Lower leg skin (tissue), 4 donors: ENCODE measurements around the gene DSC1. TPM values are rescaled to one million over a fixed set of nuclear protein-coding genes. Genes with fewer than 3 reads are reported as not detected.

Experiments
- DNase-seq, 2 donors: peaks; one replicate each; pipeline ENCODE4 v3.0.0-alpha.2; 2019; ENCODE audit warnings: low spot score in 2 of 2
- H3K4me3 ChIP-seq: fragments of 200-600 bp; sonication (generic); 2 replicates; pipeline ENCODE4 v1.5.1; 2017; ENCODE audit warnings: mild to moderate bottlenecking, low read depth; ENCODE audit not compliant: poor library complexity, severe bottlenecking
- CTCF ChIP-seq, 3 donors: fragments of 450-650 bp; IDR thresholded peaks; one replicate each; pipeline ENCODE4 v1.5.1; 2016; ENCODE audit warnings: antibody characterized with exemption in 3 of 3, mild to moderate bottlenecking in 3 of 3, moderate library complexity in 2 of 3
- POLR2A ChIP-seq, 2 donors: fragments of 450-650 bp; IDR thresholded peaks; one replicate each; pipeline ENCODE4 v1.6.1; 2016 to 2017; ENCODE audit warnings: antibody characterized with exemption in 2 of 2, mild to moderate bottlenecking in 1 of 2, moderate library complexity in 1 of 2
- WGBS, 2 donors: methylation state at CpG; one replicate each; pipeline ENCODE4 v1.1.5; 2018; 5-methylcytosine and 5-hydroxymethylcytosine counted together
- intact Hi-C: fragments of 100-400 bp; cut with DNase I; formaldehyde crosslinking; loops from one replicate; pipeline ENCODE4 v1.15.0; 2023; ENCODE audit warnings: low total_unique reads
- total RNA-seq, 4 donors: library from RNA; depleted of rRNA; stranded (reverse); fragments of >200 nt; gene quantifications; one replicate each; pipeline ENCODE4 v1.1.0, GENCODE V29; 2016

Gene DSC1
- total RNA-seq, 4 donors from 2014 or later: 519 to 1,039 (median 786) TPM

- intact Hi-C loops: no loop called here
- WGBS, 2 donors: 50 to 55% methylated on average over 5 of the region's 5 CpGs
- H3K4me3 ChIP-seq: no peak overlapping the region
- TF ChIP-seq CTCF (IDR thresholded peaks at IDR 0.05) (no peak), POLR2A (IDR thresholded peaks at IDR 0.05) (no peak)
- DNase-seq: no peak
Measured at GRCh38 chr18:31199190-31199769, 36.6 kb upstream of the DSC1 start.

GRCh38 chr18:31197676-31198075 lies 35.0 kb upstream of the DSC1 start:
- WGBS, 2 donors: 14 to 18% methylated on average over 2 of the region's 2 CpGs
- H3K4me3 ChIP-seq: no peak overlapping the region
- intact Hi-C loops: no loop called here
- TF ChIP-seq POLR2A (IDR thresholded peaks at IDR 0.05) (no peak), CTCF (IDR thresholded peaks at IDR 0.05) (no peak)
- DNase-seq: no peak

- DNase-seq: no peak
- intact Hi-C loops: no loop called here
- no peak overlapping the region for H3K4me3 ChIP-seq
- WGBS, 2 donors: 66 to 67% methylated on average over 3 of the region's 3 CpGs
- TF ChIP-seq POLR2A (IDR thresholded peaks at IDR 0.05) (no peak), CTCF (IDR thresholded peaks at IDR 0.05) (no peak)
Measured at GRCh38 chr18:31195063-31195462, 32.4 kb upstream of the DSC1 start.

GRCh38 chr18:31192086-31192776 lies 29.6 kb upstream of the DSC1 start:
- no peak overlapping the region for H3K4me3 ChIP-seq
- intact Hi-C loops: no loop called here
- no peak for DNase-seq
- TF ChIP-seq CTCF (IDR thresholded peaks at IDR 0.05) (no peak), POLR2A (IDR thresholded peaks at IDR 0.05) (no peak)

GRCh38 chr18:31190919-31191318 lies 28.3 kb upstream of the DSC1 start:
- 58 to 61% methylated on average over 2 of the region's 2 CpGs for WGBS, 2 donors
- intact Hi-C loops: no loop called here
- no peak overlapping the region for H3K4me3 ChIP-seq
- DNase-seq: no peak
- TF ChIP-seq POLR2A (IDR thresholded peaks at IDR 0.05) (no peak), CTCF (IDR thresholded peaks at IDR 0.05) (no peak)

- no peak overlapping the region for H3K4me3 ChIP-seq
- no peak for DNase-seq
- TF ChIP-seq POLR2A (IDR thresholded peaks at IDR 0.05) (no peak), CTCF (IDR thresholded peaks at IDR 0.05) (no peak)
- 78 to 79% methylated on average over 2 of the region's 2 CpGs for WGBS, 2 donors
- intact Hi-C loops: no loop called here
Measured at GRCh38 chr18:31189757-31190156, 27.1 kb upstream of the DSC1 start.
